GM19395 (cell line): ENCODE results near the gene SNCAIP.
"Not testable (repeated sequence)": the region's sequence is repeated elsewhere in the genome, so short reads cannot be mapped to it uniquely, and the experiment has no call there.

Experiments used
- ATAC-seq: cut with Tn5 transposase; IDR thresholded peaks from one replicate; pipeline ENCODE4 v1.9.1; 2021; ENCODE audit warnings: mild to moderate bottlenecking, moderate library complexity; ENCODE audit not compliant: unreplicated experiment

SNCAIP gene

DNA sequence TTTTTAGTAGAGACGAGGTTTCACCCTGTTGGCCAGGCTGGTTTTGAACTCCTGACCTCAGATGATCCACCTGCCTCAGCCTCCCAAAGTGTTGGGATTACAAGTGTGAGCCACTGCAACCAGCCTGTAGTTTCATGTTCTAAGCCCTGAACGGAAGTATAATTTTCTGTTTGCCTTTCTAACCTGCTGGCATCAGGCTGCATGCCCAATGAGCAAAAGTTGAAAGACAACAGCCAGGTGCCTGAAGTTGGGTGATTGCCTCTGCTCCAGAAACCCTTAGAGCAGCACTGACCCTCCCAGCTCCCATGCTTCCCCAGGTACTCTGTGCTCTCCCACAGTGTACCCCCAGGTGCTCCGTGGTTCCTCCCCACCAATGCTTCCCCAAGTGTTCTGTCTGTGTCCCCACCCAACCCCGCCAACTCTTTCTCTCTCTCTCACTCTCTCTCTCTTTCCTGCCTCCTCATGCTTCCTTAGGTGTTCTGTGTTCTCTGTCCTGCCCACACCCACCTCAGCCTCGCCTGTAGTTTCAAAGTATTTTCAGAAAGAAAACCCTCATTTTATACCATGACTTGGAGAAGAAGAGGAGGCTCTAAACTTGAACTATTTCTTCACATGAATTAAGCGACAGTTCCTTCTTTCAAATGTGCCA is 145.3 kb downstream of the SNCAIP start:
- ATAC-seq, result no peak

DNA sequence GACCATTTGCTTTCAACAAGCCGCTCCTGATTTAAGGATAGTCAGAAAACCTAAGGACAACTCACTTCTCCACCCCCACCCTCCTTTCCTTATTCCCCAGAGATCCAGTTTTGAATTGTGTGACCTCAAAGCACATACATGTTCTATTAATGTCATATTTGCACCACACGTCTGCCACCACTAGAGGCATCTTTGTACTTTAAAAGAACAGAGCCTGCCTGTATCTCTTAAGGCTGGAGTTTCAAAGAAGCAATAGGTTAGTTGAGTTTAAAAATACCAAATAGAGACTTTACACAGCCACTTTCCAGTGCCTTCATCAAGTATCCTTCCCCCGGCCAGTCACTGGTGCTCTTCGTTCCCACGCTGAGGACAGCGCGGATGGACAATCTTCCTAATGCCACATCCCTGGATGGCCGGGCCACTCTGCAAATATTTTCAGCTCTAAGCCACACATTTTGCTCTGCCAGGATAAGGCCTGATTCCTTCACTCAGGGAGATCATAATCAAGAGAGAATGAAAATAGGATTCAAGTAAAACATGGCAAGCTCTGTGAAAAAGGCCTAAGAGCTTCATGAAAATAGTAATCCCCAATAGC is 146.3 kb downstream of the SNCAIP start:
- ATAC-seq, result peak; percentile 74

DNA sequence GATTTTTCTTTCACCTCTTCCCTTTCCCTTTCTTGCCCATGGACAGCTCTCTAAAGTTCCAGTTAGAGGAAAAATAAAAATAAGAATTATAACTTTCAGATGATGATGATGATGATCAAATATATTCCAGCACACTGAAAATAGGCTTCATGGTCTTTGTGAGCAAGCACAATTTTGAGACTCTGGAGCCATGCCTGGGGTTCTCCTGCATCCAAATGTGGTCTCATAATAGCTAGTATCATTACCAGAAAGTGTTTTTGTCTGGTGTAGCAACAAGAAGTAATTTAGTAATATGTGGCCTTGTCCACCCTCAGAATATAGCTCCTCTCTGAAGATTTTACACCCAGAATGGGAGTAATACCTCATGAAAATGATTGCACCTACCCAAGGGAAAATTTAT is 150.4 kb downstream of the SNCAIP start:
- no peak for ATAC-seq

DNA sequence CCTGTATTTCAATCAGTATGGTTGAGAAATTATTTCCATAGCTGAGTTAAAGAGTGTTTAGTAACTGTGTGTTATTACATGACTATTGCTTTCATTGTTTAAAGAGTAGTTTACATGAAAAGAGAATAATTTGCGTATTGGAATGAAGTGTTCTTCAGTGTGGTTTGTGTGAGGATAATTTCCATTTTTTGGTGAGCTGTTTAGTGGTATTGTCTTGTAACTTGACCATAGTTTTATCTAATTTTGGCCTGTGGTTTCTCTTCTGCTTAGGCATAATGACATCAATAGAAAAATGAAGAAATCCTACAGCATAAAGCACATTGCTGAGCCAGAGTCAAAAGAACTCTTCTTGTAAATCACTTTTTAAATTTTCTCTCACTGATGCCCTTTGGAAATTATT is 151.2 kb downstream of the SNCAIP start:
- no peak for ATAC-seq

DNA sequence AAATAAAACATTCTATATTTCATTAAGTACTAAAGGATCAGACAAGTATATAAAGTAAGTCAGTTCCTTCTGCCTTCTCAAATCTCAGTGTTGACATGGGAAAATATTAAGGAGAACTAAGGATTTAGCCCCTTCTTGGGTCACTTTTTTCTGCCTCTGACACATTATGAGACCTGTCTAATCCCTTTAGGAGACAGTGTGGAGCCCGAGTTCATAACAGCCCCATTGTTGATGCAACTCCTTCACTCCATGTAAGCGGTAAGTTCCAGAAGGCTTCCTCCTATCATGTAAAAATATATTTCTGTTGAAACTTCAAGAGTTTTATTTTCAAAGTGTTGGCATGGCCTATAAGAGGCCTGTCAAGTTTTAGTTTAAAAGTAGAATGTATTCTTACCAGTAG is 152.2 kb downstream of the SNCAIP start:
- no peak for ATAC-seq

DNA sequence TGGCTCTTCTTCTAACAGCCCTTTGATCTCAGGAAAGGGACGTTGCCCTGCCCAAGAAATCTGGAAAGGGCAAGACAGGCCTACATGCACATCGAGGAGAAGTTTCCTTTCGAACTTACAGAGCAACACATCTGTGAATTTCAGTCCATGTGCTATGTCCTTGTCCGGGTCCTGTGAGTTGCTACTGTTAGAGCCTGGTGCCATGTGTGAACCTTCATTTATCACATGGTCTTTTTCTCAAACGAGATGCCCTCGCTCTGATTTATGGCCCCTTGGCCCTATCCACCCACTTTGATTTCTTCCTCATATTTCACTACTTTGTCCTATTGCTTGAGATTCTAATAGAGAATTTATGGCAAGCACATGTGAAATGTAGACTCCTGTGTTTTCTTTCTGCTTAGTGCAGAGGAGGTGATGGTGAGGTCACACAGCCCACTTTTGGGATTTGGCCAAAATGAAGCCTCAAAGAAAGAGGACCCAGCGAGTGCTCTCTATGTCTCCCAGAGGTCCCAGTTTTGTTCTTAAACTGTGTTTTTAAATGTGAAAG is 153.1 kb downstream of the SNCAIP start:
- no peak for ATAC-seq

DNA sequence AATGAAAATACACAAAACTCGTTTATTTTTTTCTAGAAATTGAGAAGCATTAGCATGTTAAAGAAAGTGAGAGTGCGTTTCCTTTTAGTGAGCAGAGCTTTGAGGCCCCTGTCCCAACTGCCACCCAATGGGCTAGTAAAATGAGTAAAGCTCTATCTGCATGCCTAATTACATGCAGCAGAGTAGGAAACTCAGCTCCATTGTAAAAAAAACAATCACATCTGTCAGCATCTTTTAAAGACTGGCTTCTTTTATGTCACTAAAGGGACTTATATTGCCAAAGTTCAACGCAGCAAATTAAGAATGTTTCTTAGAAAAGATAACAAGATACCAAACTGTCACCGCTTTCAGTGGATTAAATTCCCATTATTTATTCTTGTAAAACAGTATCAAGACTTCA is 154.0 kb downstream of the SNCAIP start:
- no peak for ATAC-seq

DNA sequence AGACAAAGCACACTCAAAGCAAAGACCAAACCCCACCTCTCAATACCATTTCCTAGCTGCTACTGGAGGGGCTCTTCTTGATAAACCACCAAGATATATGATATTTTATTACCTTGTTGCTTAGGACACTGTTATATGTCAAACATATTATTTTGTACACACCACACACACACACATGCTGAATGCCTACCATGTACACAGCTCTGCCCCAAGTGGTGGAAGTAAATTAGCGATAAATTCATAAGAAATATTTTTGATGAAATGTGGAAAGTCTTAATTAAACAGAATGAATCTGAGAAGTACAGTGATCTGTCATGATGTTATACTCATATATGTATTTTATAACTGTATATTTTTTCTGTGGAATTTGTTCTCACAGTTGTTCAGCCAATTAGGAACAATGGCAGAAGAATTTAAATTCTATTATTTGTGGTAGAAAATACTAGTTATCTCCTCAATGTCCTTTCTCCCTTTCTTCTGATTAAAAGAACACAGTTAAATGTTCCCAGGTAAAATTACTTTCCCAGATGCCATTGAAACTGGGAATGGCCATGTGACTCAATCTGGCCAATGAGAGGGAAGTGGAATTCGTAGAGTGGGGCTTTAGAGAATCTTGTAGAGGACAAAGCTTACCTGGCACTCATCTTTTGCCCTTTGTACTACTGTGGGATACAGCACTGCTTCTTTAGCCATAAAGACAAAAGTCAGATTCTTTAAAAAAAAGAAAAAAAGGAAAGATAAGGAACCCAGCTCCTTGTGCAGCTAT is 156.5 kb downstream of the SNCAIP start:
- no peak for ATAC-seq

DNA sequence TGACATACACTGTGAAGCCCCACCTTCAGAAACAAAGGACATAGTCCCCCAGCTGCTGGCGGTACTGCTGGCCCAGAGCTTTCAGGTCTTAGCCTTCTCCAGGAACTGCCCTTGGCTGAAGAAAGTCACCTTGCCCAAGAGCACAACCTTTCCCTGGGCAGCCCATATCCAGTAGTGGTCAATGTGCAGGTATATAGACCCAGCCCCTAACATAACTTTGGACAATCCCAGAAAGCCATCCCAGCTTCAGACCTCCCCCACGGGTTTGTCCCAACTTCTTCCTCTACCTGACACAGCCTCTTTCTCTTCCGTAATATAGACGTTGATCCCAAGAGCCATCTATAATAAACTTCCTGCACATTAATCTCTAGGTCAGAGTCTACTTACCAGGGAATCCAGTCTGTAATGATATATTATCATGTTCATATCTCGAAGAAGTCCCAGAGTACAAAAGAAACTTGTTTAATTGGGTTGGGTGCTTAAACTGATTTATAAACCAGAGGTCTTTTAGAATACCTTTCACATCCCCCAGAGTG is 157.4 kb downstream of the SNCAIP start:
- ATAC-seq, result no peak

DNA sequence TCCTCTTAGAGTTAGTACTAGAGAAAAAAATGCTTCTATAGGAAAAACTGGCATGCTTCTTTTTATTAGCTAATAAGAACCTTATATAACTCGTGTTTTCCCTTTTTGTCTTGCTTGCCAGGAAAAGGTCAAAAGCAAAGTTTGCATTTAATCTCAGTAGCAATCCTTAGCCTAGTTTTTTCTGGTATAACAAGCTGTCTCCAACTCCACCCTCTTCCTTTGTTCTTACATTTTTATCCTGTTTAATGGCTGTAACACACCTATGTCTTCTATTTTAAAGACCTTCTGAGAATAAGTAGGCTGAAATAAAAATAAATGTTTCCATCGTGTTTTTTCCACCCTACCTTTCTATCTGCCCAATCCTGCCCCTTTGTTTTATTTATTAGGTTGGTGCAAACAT is 158.3 kb downstream of the SNCAIP start:
- ATAC-seq, result no peak

DNA sequence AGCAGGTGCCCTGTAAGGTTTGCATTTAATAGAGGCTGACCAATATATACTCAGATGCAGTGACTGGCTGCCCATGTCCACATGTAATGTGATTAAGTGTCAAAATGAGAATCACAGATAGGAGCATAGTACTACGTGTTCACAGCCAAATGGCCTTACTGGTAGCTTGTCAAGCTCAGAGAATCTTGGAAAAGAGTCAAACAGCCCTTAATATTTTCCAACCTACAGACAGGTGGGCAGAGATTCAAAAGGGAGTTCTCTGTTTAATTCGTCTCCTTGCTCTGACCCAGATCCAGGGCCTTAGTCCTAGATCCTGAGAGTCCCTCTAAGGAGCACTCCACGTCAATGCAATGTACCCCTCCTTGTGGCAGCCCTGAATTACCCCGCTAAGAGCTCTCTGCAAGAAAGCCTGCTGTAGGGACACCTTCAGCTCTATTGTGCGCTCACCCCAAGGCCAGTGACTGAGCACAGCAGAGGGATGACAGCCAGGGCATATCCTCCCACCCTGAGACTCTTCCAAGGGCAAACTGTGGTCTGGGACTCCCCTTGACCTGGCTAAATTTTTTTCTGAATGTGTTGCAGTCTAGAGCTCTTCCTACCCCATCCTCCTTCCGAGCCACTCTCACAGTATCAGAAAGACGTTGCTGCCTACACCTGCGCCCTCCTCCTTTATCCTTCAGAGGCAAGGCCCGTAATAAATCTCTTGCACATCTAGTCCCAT is 159.2 kb downstream of the SNCAIP start:
- ATAC-seq, result no peak

DNA sequence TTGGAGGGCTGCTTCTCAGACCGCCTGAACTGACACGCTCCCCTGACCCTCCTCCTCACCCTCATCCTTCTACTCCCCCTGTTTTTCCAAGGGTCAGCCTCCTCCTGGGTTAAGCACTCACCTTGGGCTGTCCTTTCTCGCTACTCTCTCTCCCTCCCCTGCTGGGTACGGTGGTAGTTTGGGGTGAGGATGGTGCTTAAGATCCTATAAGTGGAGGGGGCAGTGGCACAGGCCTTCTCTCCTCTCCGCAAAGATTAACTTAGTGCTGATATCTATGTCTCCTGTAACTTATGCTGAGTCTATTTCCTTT is 159.7 kb downstream of the SNCAIP start:
- no peak for ATAC-seq

DNA sequence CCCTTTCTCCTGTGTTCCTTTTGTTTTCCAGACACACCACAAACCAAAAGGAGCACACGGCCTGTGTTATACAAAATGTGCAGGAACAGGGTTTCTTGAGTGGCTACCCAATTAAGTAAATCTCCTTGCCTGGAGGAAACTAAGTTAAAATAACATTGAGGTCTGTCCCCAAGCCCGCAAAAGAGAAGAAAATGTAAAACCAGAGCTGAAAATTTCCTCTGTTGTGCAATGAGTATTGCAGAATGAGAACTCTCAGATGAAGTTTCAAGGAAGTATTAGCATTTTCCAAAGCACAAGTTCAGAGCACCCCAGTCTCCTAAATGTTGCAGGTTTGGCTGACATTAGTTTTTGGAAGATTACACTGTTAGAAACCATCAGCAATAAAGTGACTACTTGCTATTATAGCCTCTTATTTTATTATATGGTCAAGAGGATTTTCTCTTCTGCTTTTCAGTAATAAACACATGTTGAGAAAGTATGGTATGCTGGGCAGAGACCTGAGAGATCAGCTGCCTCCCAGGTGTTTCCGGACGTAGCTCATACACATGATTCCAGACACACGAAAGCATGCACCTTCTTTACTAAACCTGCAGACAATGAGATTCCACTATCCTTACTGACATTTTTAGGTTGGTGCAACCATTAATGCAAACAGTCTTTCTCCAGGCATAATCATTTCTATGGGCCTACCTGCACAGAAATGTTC is 161.3 kb downstream of the SNCAIP start:
- ATAC-seq, result no peak

DNA sequence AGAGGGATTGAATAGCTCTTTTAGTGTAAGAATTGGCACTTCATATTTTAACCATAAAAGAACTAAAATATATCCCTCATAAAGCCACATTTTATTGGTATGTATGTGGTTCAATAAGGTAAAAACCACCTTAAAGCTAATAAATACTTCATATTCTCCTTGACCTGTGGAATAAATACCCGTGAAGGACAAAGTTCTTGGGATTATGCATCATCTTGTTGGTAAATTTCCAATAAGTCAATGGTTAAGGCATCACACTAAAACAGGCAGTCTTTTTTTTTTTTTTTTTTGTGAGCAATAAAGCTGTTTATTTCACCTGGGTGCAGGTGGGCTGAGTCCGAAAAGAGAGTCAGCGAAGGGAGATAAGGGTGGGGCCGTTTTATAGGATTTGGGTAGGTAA is 161.9 kb downstream of the SNCAIP start:
- ATAC-seq, result no peak

DNA sequence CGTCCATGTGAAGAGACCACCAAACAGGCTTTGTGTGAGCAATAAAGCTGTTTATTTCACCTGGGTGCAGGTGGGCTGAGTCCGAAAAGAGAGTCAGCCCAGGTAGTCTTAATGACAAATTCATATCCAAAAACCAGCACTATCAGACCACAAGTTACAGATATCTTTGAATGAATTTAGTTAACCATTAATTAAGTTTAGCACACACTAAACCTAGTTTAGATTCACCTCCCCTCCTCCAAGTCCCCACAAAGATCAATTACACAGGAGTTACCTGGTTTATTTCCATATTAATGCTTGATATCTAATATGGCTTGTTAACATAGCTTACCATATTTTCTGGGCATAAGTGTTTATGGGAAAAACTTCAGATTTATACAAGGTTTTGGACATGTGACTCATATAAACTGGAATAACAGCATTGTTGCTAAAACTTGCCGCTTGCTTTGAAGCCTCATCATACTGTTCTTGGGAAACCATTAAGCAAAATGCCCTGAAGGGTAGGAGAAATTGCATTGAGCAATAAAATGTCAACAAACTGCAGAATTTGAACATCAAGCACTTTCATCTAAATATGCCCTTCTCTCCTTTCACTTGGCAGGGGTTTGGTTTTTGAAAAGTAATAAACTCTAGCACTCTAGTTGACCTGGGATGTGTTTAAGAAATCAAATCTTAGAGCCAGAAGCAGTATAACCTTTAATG is 166.9 kb downstream of the SNCAIP start:
- ATAC-seq, result no peak

DNA sequence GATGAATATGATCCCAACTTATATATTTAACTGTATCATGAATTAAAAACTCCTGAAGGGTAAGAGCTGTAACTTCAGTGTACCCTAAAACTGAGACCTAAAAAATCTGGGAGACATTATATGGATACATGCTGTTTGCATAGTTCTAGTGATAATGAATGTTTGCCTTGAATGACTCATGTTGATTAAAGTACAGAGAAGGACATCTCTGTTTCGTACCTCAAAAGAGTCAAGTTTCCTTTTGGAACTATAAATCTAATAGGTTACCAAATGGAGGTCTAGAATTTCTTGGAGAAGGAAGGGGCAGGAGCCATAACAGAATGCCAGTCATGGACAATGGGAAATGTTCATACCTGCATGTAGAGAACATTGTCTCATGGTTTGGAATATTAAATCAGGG is 168.1 kb downstream of the SNCAIP start:
- no peak for ATAC-seq

DNA sequence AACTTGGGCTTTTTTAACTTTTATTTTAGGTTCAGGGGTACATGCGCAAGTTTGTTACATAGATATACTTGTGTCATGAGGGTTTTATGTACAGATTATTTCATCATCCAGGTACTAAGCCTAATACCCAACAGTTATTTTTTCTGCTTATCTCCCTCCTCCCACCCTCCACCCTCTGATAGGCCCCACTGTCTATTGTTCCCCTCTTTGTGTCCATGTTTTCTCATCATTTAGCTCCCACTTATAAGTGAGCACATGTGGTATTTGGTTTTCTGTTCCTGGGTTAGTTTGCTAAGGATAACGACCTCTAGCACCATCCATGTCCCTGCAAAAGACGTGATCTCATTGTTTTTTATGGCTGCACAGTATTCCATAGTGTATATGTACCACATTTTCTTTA is 172.1 kb downstream of the SNCAIP start:
- ATAC-seq, result no peak

DNA sequence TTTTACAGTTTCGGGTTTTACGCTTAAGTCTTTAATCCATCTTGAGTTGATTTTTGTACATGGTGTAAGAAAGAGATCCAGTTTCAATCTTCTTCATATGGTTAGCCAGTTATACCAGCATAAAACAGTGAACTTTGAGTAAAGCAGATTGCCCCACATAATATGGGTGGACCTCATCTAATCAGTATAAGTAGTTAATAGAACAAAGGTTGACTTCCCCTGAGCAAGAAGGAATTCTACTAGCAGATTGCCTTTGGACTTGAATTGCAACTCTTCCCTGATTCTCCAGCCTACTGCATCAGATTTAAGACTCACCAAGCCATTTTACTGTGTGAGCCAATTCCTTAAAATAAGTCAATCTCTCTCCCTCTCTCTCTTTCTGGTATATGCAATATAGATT is 173.2 kb downstream of the SNCAIP start:
- no peak for ATAC-seq

DNA sequence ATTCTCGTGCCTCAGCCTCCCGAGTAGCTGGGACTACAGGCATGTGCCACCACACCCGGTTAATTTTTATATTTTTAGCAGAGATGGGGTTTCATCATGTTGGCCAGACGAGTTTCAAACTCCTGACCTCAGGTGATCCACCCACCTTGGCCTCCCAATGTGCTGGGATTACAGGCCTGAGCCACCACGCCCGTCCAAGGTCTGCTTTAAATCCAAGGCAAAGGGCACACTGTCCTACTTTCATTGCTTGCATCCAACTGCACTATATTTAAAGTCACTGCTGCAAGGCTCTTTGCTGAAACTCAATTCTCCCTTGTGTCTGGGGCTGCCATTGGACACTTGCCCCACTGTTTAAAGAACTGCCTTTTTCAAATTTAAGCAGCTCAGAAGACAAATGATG is 174.6 kb downstream of the SNCAIP start:
- not testable (repeated sequence) for ATAC-seq

DNA sequence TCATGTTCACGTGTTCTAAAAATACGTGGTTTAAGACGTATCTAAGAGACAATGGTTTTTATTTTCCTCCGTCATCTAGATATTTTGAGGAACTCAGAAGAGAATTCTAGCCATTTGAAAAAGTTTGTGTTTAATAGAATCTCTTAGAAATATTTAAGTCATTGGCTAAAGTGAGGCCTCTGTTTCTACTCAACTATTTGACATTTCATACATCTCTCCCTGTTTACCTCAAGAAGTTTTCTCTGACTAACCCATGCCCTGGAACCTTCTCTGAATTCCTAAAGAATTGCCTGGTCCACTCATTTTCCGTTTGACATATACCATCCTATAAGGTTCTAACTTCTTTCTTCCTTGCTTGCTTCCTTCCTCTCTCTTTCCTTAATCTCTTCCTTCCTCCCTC is 178.7 kb downstream of the SNCAIP start:
- ATAC-seq, result no peak
